ENCODE data around the gene FCGR1A.
"Not testable (repeated sequence)": the region's sequence is repeated elsewhere in the genome, so short reads cannot be mapped to it uniquely, and the experiment has no call there.

The FCGR1A gene

GRCh38 chr1:149777084-149777483 lies 5.4 kb upstream of the FCGR1A start:
- not testable (repeated sequence) for H3K27me3 ChIP-seq (ENCODE audit: control insufficient read depth in 5 of 5, insufficient read depth in 4 of 5, low read length in 5 of 5); H3K9ac ChIP-seq (ENCODE audit: low read length in 5 of 5); H3K36me3 ChIP-seq (ENCODE audit: control insufficient read depth in 5 of 5, insufficient read depth in 5 of 5, low read length in 5 of 5); H3K4me3 ChIP-seq (ENCODE audit: low read depth in 1 of 5, low read length in 5 of 5); H3K27ac ChIP-seq (ENCODE audit: low read depth, low read length); H3K9me3 ChIP-seq (ENCODE audit: control insufficient read depth in 5 of 5, low read length in 5 of 5); H3K4me1 ChIP-seq (ENCODE audit: control insufficient read depth in 5 of 5, insufficient read depth in 5 of 5, low read length in 5 of 5)

- H3K4me1 ChIP-seq (ENCODE audit: control insufficient read depth in 5 of 5, insufficient read depth in 5 of 5, low read length in 5 of 5); H3K27me3 ChIP-seq (ENCODE audit: control insufficient read depth in 5 of 5, insufficient read depth in 4 of 5, low read length in 5 of 5); H3K27ac ChIP-seq (ENCODE audit: low read depth, low read length); H3K9ac ChIP-seq (ENCODE audit: low read length in 5 of 5); H3K4me3 ChIP-seq (ENCODE audit: low read depth in 1 of 5, low read length in 5 of 5); H3K36me3 ChIP-seq (ENCODE audit: control insufficient read depth in 5 of 5, insufficient read depth in 5 of 5, low read length in 5 of 5); H3K9me3 ChIP-seq (ENCODE audit: control insufficient read depth in 5 of 5, low read length in 5 of 5): not testable (repeated sequence)
Measured at GRCh38 chr1:149778313-149778712, 4.2 kb upstream of the FCGR1A start.

GRCh38 chr1:149781413-149781984 lies 995 bp upstream of the FCGR1A start:
- not testable (repeated sequence) for H3K4me3 ChIP-seq (ENCODE audit: low read depth in 1 of 5, low read length in 5 of 5)

GRCh38 chr1:149783289-149783688 lies 795 bp downstream of the FCGR1A start:
- not testable (repeated sequence) for H3K27ac ChIP-seq (ENCODE audit: low read depth, low read length); H3K36me3 ChIP-seq (ENCODE audit: control insufficient read depth in 5 of 5, insufficient read depth in 5 of 5, low read length in 5 of 5); H3K9me3 ChIP-seq (ENCODE audit: control insufficient read depth in 5 of 5, low read length in 5 of 5); H3K9ac ChIP-seq (ENCODE audit: low read length in 5 of 5); H3K4me1 ChIP-seq (ENCODE audit: control insufficient read depth in 5 of 5, insufficient read depth in 5 of 5, low read length in 5 of 5); H3K27me3 ChIP-seq (ENCODE audit: control insufficient read depth in 5 of 5, insufficient read depth in 4 of 5, low read length in 5 of 5); H3K4me3 ChIP-seq (ENCODE audit: low read depth in 1 of 5, low read length in 5 of 5)

More at GRCh38 chr1:149781413-149781984, 995 bp upstream of the FCGR1A start:
- not testable (repeated sequence) for H3K4me1 ChIP-seq (ENCODE audit: control insufficient read depth in 5 of 5, insufficient read depth in 5 of 5, low read length in 5 of 5); H3K9me3 ChIP-seq (ENCODE audit: control insufficient read depth in 5 of 5, low read length in 5 of 5); H3K27me3 ChIP-seq (ENCODE audit: control insufficient read depth in 5 of 5, insufficient read depth in 4 of 5, low read length in 5 of 5); H3K9ac ChIP-seq (ENCODE audit: low read length in 5 of 5); H3K27ac ChIP-seq (ENCODE audit: low read depth, low read length); H3K36me3 ChIP-seq (ENCODE audit: control insufficient read depth in 5 of 5, insufficient read depth in 5 of 5, low read length in 5 of 5)

GRCh38 chr1:149783868-149784267 lies 1.4 kb downstream of the FCGR1A start:
- not testable (repeated sequence) for H3K27ac ChIP-seq (ENCODE audit: low read depth, low read length); H3K4me3 ChIP-seq (ENCODE audit: low read depth in 1 of 5, low read length in 5 of 5); H3K36me3 ChIP-seq (ENCODE audit: control insufficient read depth in 5 of 5, insufficient read depth in 5 of 5, low read length in 5 of 5); H3K27me3 ChIP-seq (ENCODE audit: control insufficient read depth in 5 of 5, insufficient read depth in 4 of 5, low read length in 5 of 5); H3K4me1 ChIP-seq (ENCODE audit: control insufficient read depth in 5 of 5, insufficient read depth in 5 of 5, low read length in 5 of 5); H3K9me3 ChIP-seq (ENCODE audit: control insufficient read depth in 5 of 5, low read length in 5 of 5); H3K9ac ChIP-seq (ENCODE audit: low read length in 5 of 5)

GRCh38 chr1:149787688-149788451 lies 5.4 kb downstream of the FCGR1A start:
- H3K4me1 ChIP-seq (ENCODE audit: control insufficient read depth in 5 of 5, insufficient read depth in 5 of 5, low read length in 5 of 5); H3K27ac ChIP-seq (ENCODE audit: low read depth, low read length); H3K4me3 ChIP-seq (ENCODE audit: low read depth in 1 of 5, low read length in 5 of 5); H3K36me3 ChIP-seq (ENCODE audit: control insufficient read depth in 5 of 5, insufficient read depth in 5 of 5, low read length in 5 of 5); H3K27me3 ChIP-seq (ENCODE audit: control insufficient read depth in 5 of 5, insufficient read depth in 4 of 5, low read length in 5 of 5); H3K9ac ChIP-seq (ENCODE audit: low read length in 5 of 5); H3K9me3 ChIP-seq (ENCODE audit: control insufficient read depth in 5 of 5, low read length in 5 of 5): not testable (repeated sequence)

GRCh38 chr1:149792502-149792901 lies 10.0 kb downstream of the FCGR1A start:
- H3K9me3 ChIP-seq (ENCODE audit: control insufficient read depth in 5 of 5, low read length in 5 of 5); H3K4me1 ChIP-seq (ENCODE audit: control insufficient read depth in 5 of 5, insufficient read depth in 5 of 5, low read length in 5 of 5); H3K36me3 ChIP-seq (ENCODE audit: control insufficient read depth in 5 of 5, insufficient read depth in 5 of 5, low read length in 5 of 5); H3K27ac ChIP-seq (ENCODE audit: low read depth, low read length); H3K27me3 ChIP-seq (ENCODE audit: control insufficient read depth in 5 of 5, insufficient read depth in 4 of 5, low read length in 5 of 5): not testable (repeated sequence)
- Histone ChIP-seq H3K9ac (ENCODE audit: low read length in 5 of 5) (peak overlapping the region in 2 of 5 donors; percentile 20 to 59), H3K4me3 (ENCODE audit: low read depth in 1 of 5, low read length in 5 of 5) (peak overlapping the region in 3 of 5 donors; percentile 47 to 56 (median 47))

- not testable (repeated sequence) for H3K4me1 ChIP-seq (ENCODE audit: control insufficient read depth in 5 of 5, insufficient read depth in 5 of 5, low read length in 5 of 5); H3K27me3 ChIP-seq (ENCODE audit: control insufficient read depth in 5 of 5, insufficient read depth in 4 of 5, low read length in 5 of 5); H3K27ac ChIP-seq (ENCODE audit: low read depth, low read length); H3K36me3 ChIP-seq (ENCODE audit: control insufficient read depth in 5 of 5, insufficient read depth in 5 of 5, low read length in 5 of 5); H3K9me3 ChIP-seq (ENCODE audit: control insufficient read depth in 5 of 5, low read length in 5 of 5)
- H3K4me3 ChIP-seq (ENCODE audit: low read depth in 1 of 5, low read length in 5 of 5), result peak overlapping the region in 3 of 5 donors; percentile 47 to 56 (median 47)
- H3K9ac ChIP-seq (ENCODE audit: low read length in 5 of 5), result peak overlapping the region in 2 of 5 donors; percentile 20 to 59
Measured at GRCh38 chr1:149792912-149793515, 10.5 kb downstream of the FCGR1A start.

- H3K27me3 ChIP-seq (ENCODE audit: control insufficient read depth in 5 of 5, insufficient read depth in 4 of 5, low read length in 5 of 5); H3K9me3 ChIP-seq (ENCODE audit: control insufficient read depth in 5 of 5, low read length in 5 of 5); H3K4me1 ChIP-seq (ENCODE audit: control insufficient read depth in 5 of 5, insufficient read depth in 5 of 5, low read length in 5 of 5); H3K4me3 ChIP-seq (ENCODE audit: low read depth in 1 of 5, low read length in 5 of 5); H3K9ac ChIP-seq (ENCODE audit: low read length in 5 of 5); H3K27ac ChIP-seq (ENCODE audit: low read depth, low read length); H3K36me3 ChIP-seq (ENCODE audit: control insufficient read depth in 5 of 5, insufficient read depth in 5 of 5, low read length in 5 of 5): not testable (repeated sequence)
Measured at GRCh38 chr1:149793885-149794284, 11.4 kb downstream of the FCGR1A start.

GRCh38 chr1:149801628-149802027 lies 19.1 kb downstream of the FCGR1A start:
- not testable (repeated sequence) for H3K27ac ChIP-seq (ENCODE audit: low read depth, low read length); H3K9ac ChIP-seq (ENCODE audit: low read length in 5 of 5); H3K27me3 ChIP-seq (ENCODE audit: control insufficient read depth in 5 of 5, insufficient read depth in 4 of 5, low read length in 5 of 5); H3K4me3 ChIP-seq (ENCODE audit: low read depth in 1 of 5, low read length in 5 of 5); H3K36me3 ChIP-seq (ENCODE audit: control insufficient read depth in 5 of 5, insufficient read depth in 5 of 5, low read length in 5 of 5); H3K4me1 ChIP-seq (ENCODE audit: control insufficient read depth in 5 of 5, insufficient read depth in 5 of 5, low read length in 5 of 5); H3K9me3 ChIP-seq (ENCODE audit: control insufficient read depth in 5 of 5, low read length in 5 of 5)

Data from subcutaneous abdominal adipose tissue (tissue), 5 donors.